ENCODE results near the gene LBHD1. TPM values are rescaled to one million over a fixed set of nuclear protein-coding genes. Genes with fewer than 3 reads are reported as not detected.
A peak's percentile ranks its signal among the peaks of the same experiment; 100 is the strongest.

Gene LBHD1
- total RNA-seq, 1 donor from 2014 or later = 2.1 TPM

GRCh38 chr11:62713343-62713742 is 41.3 kb upstream of the LBHD1 start:
- Histone ChIP-seq H3K4me3 (no peak overlapping the region), H3K27ac (replicated peaks) (peak overlapping the region; percentile 67), H3K27me3 (ENCODE audit: low read depth) (no peaks in the 10 kb centered on the region), H3K9me3 (replicated peaks) (no peaks in the 10 kb centered on the region), H3K36me3 (peaks cover 80% of the 10 kb centered on the region), H3K4me1 (peaks cover 80% of the 10 kb centered on the region)
- no peak for TF ChIP-seq CTCF (IDR thresholded peaks at IDR 0.05; ENCODE audit: borderline replicate concordance)
- intact Hi-C loops (cut with micrococcal nuclease) = no loop called here
- no peak for DNase-seq

- intact Hi-C loops (cut with micrococcal nuclease) = no loop called here
- peaks cover 80% of the 10 kb centered on the region for H3K4me1 ChIP-seq
- H3K9me3 ChIP-seq (replicated peaks) = no peaks in the 10 kb centered on the region
- H3K27ac ChIP-seq (replicated peaks) = peak overlapping the region; percentile 67
- H3K27me3 ChIP-seq (ENCODE audit: low read depth) = no peaks in the 10 kb centered on the region
- H3K4me3 ChIP-seq = no peak overlapping the region
- peaks cover 75% of the 10 kb centered on the region for H3K36me3 ChIP-seq
- DNase-seq = no peak
- no peak for TF ChIP-seq CTCF (IDR thresholded peaks at IDR 0.05; ENCODE audit: borderline replicate concordance)
These were observed 40.8 kb upstream of the LBHD1 start for GRCh38 chr11:62712861-62713260.

GRCh38 chr11:62712276-62712812 is 40.3 kb upstream of the LBHD1 start:
- peaks cover 70% of the 10 kb centered on the region for H3K36me3 ChIP-seq
- intact Hi-C loops (cut with micrococcal nuclease) = no loop called here

GRCh38 chr11:62710001-62710345 is 37.9 kb upstream of the LBHD1 start:
- Histone ChIP-seq H3K27me3 (ENCODE audit: low read depth) (no peaks in the 10 kb centered on the region), H3K27ac (replicated peaks) (peak overlapping the region; percentile 94), H3K9me3 (replicated peaks) (no peaks in the 10 kb centered on the region), H3K36me3 (peaks cover 46% of the 10 kb centered on the region), H3K4me3 (peak overlapping the region; percentile 66), H3K4me1 (peaks cover 83% of the 10 kb centered on the region)
- intact Hi-C loops (cut with micrococcal nuclease) = no loop called here
- no peak for DNase-seq
- TF ChIP-seq CTCF (IDR thresholded peaks at IDR 0.05; ENCODE audit: borderline replicate concordance) = no peak

More at GRCh38 chr11:62712276-62712812, 40.3 kb upstream of the LBHD1 start:
- no peak for DNase-seq
- Histone ChIP-seq H3K27me3 (ENCODE audit: low read depth) (no peaks in the 10 kb centered on the region), H3K27ac (replicated peaks) (peak overlapping the region; percentile 67), H3K4me3 (no peak overlapping the region), H3K9me3 (replicated peaks) (no peaks in the 10 kb centered on the region), H3K4me1 (peaks cover 80% of the 10 kb centered on the region)
- TF ChIP-seq CTCF (IDR thresholded peaks at IDR 0.05; ENCODE audit: borderline replicate concordance) = no peak

GRCh38 chr11:62709247-62710000 is 37.4 kb upstream of the LBHD1 start:
- TF ChIP-seq CTCF (IDR thresholded peaks at IDR 0.05; ENCODE audit: borderline replicate concordance) = no peak
- peak; percentile 98 for DNase-seq
- H3K4me3 ChIP-seq = peak overlapping the region; percentile 66
- intact Hi-C loops (cut with micrococcal nuclease) = no loop called here
- peak overlapping the region; percentile 94 for H3K27ac ChIP-seq (replicated peaks)
- H3K27me3 ChIP-seq (ENCODE audit: low read depth) = no peaks in the 10 kb centered on the region
- peaks cover 41% of the 10 kb centered on the region for H3K36me3 ChIP-seq
- H3K4me1 ChIP-seq = peaks cover 78% of the 10 kb centered on the region
- no peaks in the 10 kb centered on the region for H3K9me3 ChIP-seq (replicated peaks)
